IMR-90 (cell line): ENCODE results near the gene POFUT1. TPM values are rescaled to one million over a fixed set of nuclear protein-coding genes. Genes with fewer than 3 reads are reported as not detected.

Source experiments
- ATAC-seq: fragments of 200-7000 bp; cut with Tn5 transposase; 2 replicates; pipeline ENCODE4 v1.9.1; 2020; ENCODE audit warnings: low read depth, mild to moderate bottlenecking, moderate library complexity
- BruUV-seq: library from RNA; stranded (reverse); fragments of 400-500 nt; replicated peaks from 2 replicates; lab custom pipeline; 2021; lab: Mats Ljungman, UMichigan
- CTCF ChIA-PET: fragments of 300-600 bp; formaldehyde crosslinking; extraction: SDS; loops from one replicate; lab custom pipeline; 2021; ENCODE audit warnings: antibody characterized with exemption; lab: Yijun Ruan, JAX
- POLR2A ChIA-PET: fragments of 300-600 bp; sonication (Branson Sonifier 250); formaldehyde crosslinking; loops from one replicate; lab custom pipeline; 2022; ENCODE audit warnings: antibody characterized with exemption; ENCODE audit not compliant: unreplicated experiment; lab: Charles Lee
- DNase-seq: peaks from one replicate; pipeline ENCODE4 v3.0.0; 2013
- H2AFZ ChIP-seq: replicated peaks from 2 replicates; pipeline ENCODE3; 2013; ENCODE audit warnings: low read length, mild to moderate bottlenecking; ENCODE audit not compliant: poor library complexity
- H2AK5ac ChIP-seq: 2 replicates; pipeline ENCODE4 v1.6.1; 2013; ENCODE audit warnings: low read depth, low read length, inconsistent platforms
- H2AK9ac ChIP-seq: replicated peaks from 2 replicates; pipeline ENCODE3; 2013; ENCODE audit warnings: mild to moderate bottlenecking, low read depth, low read length, moderate library complexity; ENCODE audit not compliant: poor library complexity
- H2BK120ac ChIP-seq: 2 replicates; pipeline ENCODE4 v1.6.1; 2013; ENCODE audit warnings: low read depth, low read length, inconsistent platforms
- H2BK15ac ChIP-seq: 3 replicates; pipeline ENCODE4 v1.6.1; 2013; ENCODE audit warnings: low read depth, low read length, inconsistent platforms
- H2BK20ac ChIP-seq: 2 replicates; pipeline ENCODE4 v1.6.1; 2013; ENCODE audit warnings: low read depth, mild to moderate bottlenecking, inconsistent platforms, low read length, moderate library complexity
- H2BK5ac ChIP-seq: 2 replicates; pipeline ENCODE4 v1.6.1; 2013; ENCODE audit warnings: mild to moderate bottlenecking, low read depth, low read length, inconsistent platforms; ENCODE audit not compliant: poor library complexity, severe bottlenecking
- H3K14ac ChIP-seq: replicated peaks from 2 replicates; pipeline ENCODE4 v1.6.1; 2013; ENCODE audit warnings: low read depth, low read length, inconsistent platforms
- H3K18ac ChIP-seq: 2 replicates; pipeline ENCODE4 v1.6.1; 2013; ENCODE audit warnings: low read depth, low read length, control low read depth
- H3K23ac ChIP-seq: 2 replicates; pipeline ENCODE4 v1.6.1; 2013; ENCODE audit warnings: low read depth, low read length, inconsistent platforms
- H3K27ac ChIP-seq: 2 replicates; pipeline ENCODE4 v1.5.1; 2013; ENCODE audit warnings: mild to moderate bottlenecking, control low read depth, low read length; ENCODE audit not compliant: insufficient read depth
- H3K27me3 ChIP-seq: 2 replicates; pipeline ENCODE4 v1.6.1; 2013; ENCODE audit warnings: low read length; ENCODE audit not compliant: control insufficient read depth, insufficient read depth
- H3K36me3 ChIP-seq: 2 replicates; pipeline ENCODE4 v1.6.1; 2013; ENCODE audit warnings: low read length, mixed read lengths; ENCODE audit not compliant: control insufficient read depth, insufficient read depth
- H3K4ac ChIP-seq: 2 replicates; pipeline ENCODE4 v1.6.1; 2013; ENCODE audit warnings: low read depth, low read length, inconsistent platforms
- H3K4me1 ChIP-seq: 2 replicates; pipeline ENCODE4 v1.6.1; 2013; ENCODE audit warnings: low read length, mixed read lengths; ENCODE audit not compliant: control insufficient read depth, insufficient read depth
- H3K4me2 ChIP-seq: 2 replicates; pipeline ENCODE4 v1.6.1; 2013; ENCODE audit warnings: low read depth, mild to moderate bottlenecking, control low read depth, low read length, moderate library complexity
- H3K4me3 ChIP-seq: 2 replicates; pipeline ENCODE4 v1.5.1; 2013; ENCODE audit warnings: low read depth, mild to moderate bottlenecking, control low read depth, low read length, moderate library complexity; ENCODE audit not compliant: insufficient read depth
- H3K56ac ChIP-seq: 2 replicates; pipeline ENCODE4 v1.6.1; 2013; ENCODE audit warnings: low read length, inconsistent platforms; ENCODE audit not compliant: insufficient read depth; ENCODE audit errors: extremely low read depth
- H3K79me1 ChIP-seq, 2 experiments: 2 replicates each; pipeline ENCODE4 v1.6.1; 2013; ENCODE audit warnings: low read length in 2 of 2, inconsistent platforms in 1 of 2, low read depth in 1 of 2
- H3K9ac ChIP-seq: 2 replicates; pipeline ENCODE4 v1.6.1; 2013; ENCODE audit warnings: low read depth, low read length, control low read depth
- H3K9me1 ChIP-seq: 2 replicates; pipeline ENCODE4 v1.6.1; 2013; ENCODE audit warnings: low read length, inconsistent platforms; ENCODE audit not compliant: insufficient read depth
- H3K9me3 ChIP-seq: 2 replicates; pipeline ENCODE4 v1.6.1; 2013; ENCODE audit warnings: low read length; ENCODE audit not compliant: control insufficient read depth, insufficient read depth
- H4K20me1 ChIP-seq: 2 replicates; pipeline ENCODE4 v1.6.1; 2013; ENCODE audit warnings: low read length, inconsistent platforms; ENCODE audit not compliant: insufficient read depth
- H4K5ac ChIP-seq: 2 replicates; pipeline ENCODE4 v1.6.1; 2013; ENCODE audit warnings: mild to moderate bottlenecking, low read depth, low read length, control low read depth
- H4K8ac ChIP-seq, 2 experiments: 2 replicates each; pipeline ENCODE4 v1.6.1; 2013; ENCODE audit warnings: low read depth in 2 of 2, low read length in 2 of 2, control low read depth in 1 of 2, inconsistent platforms in 1 of 2
- H4K91ac ChIP-seq: 2 replicates; pipeline ENCODE4 v1.6.1; 2013; ENCODE audit warnings: low read depth, low read length, inconsistent platforms; ENCODE audit not compliant: insufficient read depth
- BHLHE40 ChIP-seq: fragments of 150-350 bp; IDR thresholded peaks from 2 replicates; pipeline ENCODE4 v1.6.1; 2016; ENCODE audit warnings: mild to moderate bottlenecking, low read depth, low read length
- MAZ ChIP-seq: IDR thresholded peaks from 2 replicates; pipeline ENCODE4 v1.6.1; 2012; ENCODE audit warnings: low read depth, mild to moderate bottlenecking, low read length, improper control_type of control experiment, moderate library complexity, borderline replicate concordance
- RFX5 ChIP-seq: IDR thresholded peaks from 2 replicates; pipeline ENCODE4 v1.8.0; 2012; ENCODE audit warnings: low read depth, mild to moderate bottlenecking, low read length, moderate library complexity
- WGBS, 2 experiments: methylation state at CpG; one replicate each; pipeline versions ENCODE4 v1.1.5 to v1.1.7; 2013; ENCODE audit warnings: missing lambda C conversion rate in 2 of 2; ENCODE audit not compliant: insufficient read length in 1 of 2; ENCODE audit errors: extremely low coverage in 2 of 2; 5-methylcytosine and 5-hydroxymethylcytosine counted together
- dilution Hi-C: fragments of 300-500 bp; cut with HindIII; formaldehyde crosslinking; loops from one replicate; pipeline ENCODE4 v1.14.3; 2018; ENCODE audit warnings: low sequenced_read_pairs; ENCODE audit not compliant: unreplicated experiment
- in situ Hi-C: fragments of 300-500 bp; cut with MboI; formaldehyde crosslinking; loops from 3 replicates; pipeline ENCODE4 v1.14.3; 2019; ENCODE audit warnings: low sequenced_read_pairs, inconsistent platforms, mixed read lengths
- intact Hi-C: fragments of 100-400 bp; cut with micrococcal nuclease; formaldehyde crosslinking; loops from 2 replicates; pipeline ENCODE4 v1.10.0; 2022
- polyA plus RNA-seq, 3 experiments: library from polyadenylated mRNA; depleted of rRNA; stranded (reverse); fragments of >200 nt; gene quantifications; 2 replicates each; pipeline ENCODE4 v1.2.3, GENCODE V29; 2012; ENCODE audit warnings: low replicate concordance in 1 of 3
- total RNA-seq: library from RNA; depleted of rRNA; stranded (reverse); fragments of >200 nt; gene quantifications from 2 replicates; pipeline ENCODE4 v1.2.3, GENCODE V29; 2012

Gene POFUT1
- total and polyA plus RNA-seq, 2 of the 4 experiments (the other 2 are of a cell fraction): 25.5 to 41.1 TPM

DNA sequence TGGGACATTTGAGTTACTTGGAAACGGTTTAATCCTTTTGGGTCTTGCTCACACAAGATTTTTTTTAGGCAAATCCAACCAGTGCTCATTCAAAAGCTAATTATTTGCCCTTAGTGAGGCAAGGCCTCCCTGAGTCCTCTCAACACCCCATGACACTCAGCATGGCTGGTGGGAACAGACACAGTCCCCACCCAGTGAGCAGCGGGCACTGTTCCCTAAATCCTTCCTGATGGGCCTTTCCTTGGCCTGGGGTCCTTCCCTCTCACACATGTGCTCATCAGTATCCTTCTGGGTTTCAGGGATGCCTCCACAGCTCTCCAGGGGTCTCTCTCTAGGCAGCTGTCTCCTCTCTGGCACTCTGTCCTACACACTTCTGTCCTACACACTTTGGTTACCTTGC is 28.2 kb upstream of the POFUT1 start:
- Histone ChIP-seq H2AFZ (no peak overlapping the region), H3K27me3 (no peaks in the 10 kb centered on the region), H2BK15ac (no peak overlapping the region), H3K27ac (no peak overlapping the region), H2BK120ac (no peak overlapping the region), H3K4me1 (no peaks in the 10 kb centered on the region), H3K9me3 (no peaks in the 10 kb centered on the region), H3K79me1 (no peaks in the 10 kb centered on the region), H4K5ac (no peak overlapping the region), H3K36me3 (no peaks in the 10 kb centered on the region), H3K4me2 (no peak overlapping the region), H2AK5ac (no peak overlapping the region), H3K9ac (no peak overlapping the region), H3K4ac (no peak overlapping the region), H3K14ac (no peak overlapping the region), H2BK5ac (no peak overlapping the region), H3K23ac (no peak overlapping the region), H3K18ac (no peak overlapping the region), H2AK9ac (no peak overlapping the region), H4K20me1 (no peaks in the 10 kb centered on the region), H4K91ac (no peak overlapping the region), H3K9me1 (no peaks in the 10 kb centered on the region), H2BK20ac (no peak overlapping the region), H3K56ac (no peak overlapping the region), H4K8ac (no peak overlapping the region), H3K4me3 (no peak overlapping the region)
- TF ChIP-seq BHLHE40 (no peak), RFX5 (no peak), MAZ (no peak)
- 60% methylated on average over 1 of the region's 2 CpGs; no CpG with 5 or more reads in 1 of the 2 experiments for WGBS, 2 experiments
- POLR2A ChIA-PET: no interaction called here
- CTCF ChIA-PET: no interaction called here
- dilution Hi-C loops: no loop called here
- in situ Hi-C loops: no loop called here
- intact Hi-C loops: no loop called here
- BruUV-seq: no TSS peak
- DNase-seq (no peak), ATAC-seq (no peak)
